Activated naive CD8-positive, alpha-beta T cell treated with anti-CD3 and anti-CD28 coated beads, Interleukin-2, amount 50 U/mL, for 24 hours (primary cell): ENCODE results near the gene MAPK8IP2.
"Not testable (repeated sequence)": the region's sequence is repeated elsewhere in the genome, so short reads cannot be mapped to it uniquely, and the experiment has no call there.

Experiments used
- ATAC-seq: fragments of 150-1000 bp; cut with Tn5 transposase; one replicate; pipeline ENCODE4 v1.10.0; 2021
- DNase-seq: peaks from one replicate; pipeline ENCODE4 v3.0.0; 2021
- H3K27ac Mint-ChIP-seq: one replicate; pipeline ENCODE4 v1.8.0; 2021; ENCODE audit warnings: mild to moderate bottlenecking, mixed read lengths
- H3K27me3 Mint-ChIP-seq: one replicate; pipeline ENCODE4 v1.8.0; 2021; ENCODE audit warnings: mixed read lengths
- H3K36me3 Mint-ChIP-seq: one replicate; pipeline ENCODE4 v1.8.0; 2021; ENCODE audit warnings: low read depth, mixed read lengths
- H3K4me1 Mint-ChIP-seq: one replicate; pipeline ENCODE4 v1.8.0; 2021; ENCODE audit warnings: mixed read lengths
- H3K4me3 Mint-ChIP-seq: one replicate; pipeline ENCODE4 v1.8.0; 2021; ENCODE audit warnings: mild to moderate bottlenecking, moderate library complexity, mixed read lengths
- H3K9me3 Mint-ChIP-seq: one replicate; pipeline ENCODE4 v1.8.0; 2021; ENCODE audit warnings: mixed read lengths

MAPK8IP2 gene

DNA sequence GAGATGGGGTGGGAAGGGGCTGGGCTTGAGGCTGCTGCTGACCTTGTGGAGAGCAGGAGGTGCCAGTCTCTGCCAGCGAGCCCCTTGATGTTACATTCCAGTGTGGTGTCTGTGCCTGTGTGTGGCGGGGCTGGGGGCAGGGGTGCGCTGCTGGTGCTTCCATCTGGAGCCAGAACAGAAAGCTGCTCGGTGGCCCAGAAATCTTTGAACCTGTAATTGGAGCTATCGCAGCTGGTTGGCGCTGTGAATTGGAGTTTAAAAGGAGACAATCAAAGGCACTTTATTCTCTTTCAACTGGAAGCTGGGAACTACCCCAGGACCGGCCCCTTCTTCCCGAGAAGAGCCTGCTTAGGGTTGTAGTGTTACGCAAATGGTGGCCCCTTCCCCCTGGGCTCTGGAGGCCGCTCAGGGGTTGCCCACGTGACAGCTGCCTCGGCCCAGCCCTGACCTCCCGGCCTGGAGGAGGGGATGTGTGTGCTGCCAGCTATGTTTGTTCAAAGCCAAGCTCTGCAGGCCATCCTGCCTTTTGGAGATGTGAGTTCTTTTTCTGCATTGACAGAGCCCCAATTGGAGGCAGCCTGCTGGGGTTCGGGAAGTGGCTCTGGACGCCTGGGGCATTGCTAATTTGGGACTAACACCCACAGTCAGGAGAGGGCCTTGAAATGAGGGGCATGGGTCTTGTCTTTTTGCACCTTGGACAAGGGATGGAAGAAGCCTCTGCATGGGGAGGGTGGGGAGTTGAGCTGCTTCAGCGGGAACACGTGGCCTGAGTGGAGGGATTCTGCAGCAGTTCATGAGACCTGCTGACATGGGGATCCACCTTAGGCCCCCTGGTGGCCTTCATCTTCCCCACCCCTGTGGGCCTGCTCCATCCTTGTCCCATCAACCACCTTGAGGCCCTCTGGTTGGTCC, 41.4 kb downstream of the MAPK8IP2 start:
- no peak overlapping the region for H3K27ac Mint-ChIP-seq
- H3K9me3 Mint-ChIP-seq = no peaks in the 10 kb centered on the region
- no peak overlapping the region for H3K4me3 Mint-ChIP-seq
- peaks cover 19% of the 10 kb centered on the region for H3K27me3 Mint-ChIP-seq
- ATAC-seq (no peak), DNase-seq (no peak)
- no peaks in the 10 kb centered on the region for H3K36me3 Mint-ChIP-seq
- no peaks in the 10 kb centered on the region for H3K4me1 Mint-ChIP-seq

GRCh38 chr22:50643021-50643820, 42.6 kb downstream of the MAPK8IP2 start:
- peaks cover 19% of the 10 kb centered on the region for H3K27me3 Mint-ChIP-seq
- not testable (repeated sequence) for H3K27ac Mint-ChIP-seq, H3K4me3 Mint-ChIP-seq, DNase-seq, H3K4me1 Mint-ChIP-seq, H3K36me3 Mint-ChIP-seq, H3K9me3 Mint-ChIP-seq, ATAC-seq

DNA sequence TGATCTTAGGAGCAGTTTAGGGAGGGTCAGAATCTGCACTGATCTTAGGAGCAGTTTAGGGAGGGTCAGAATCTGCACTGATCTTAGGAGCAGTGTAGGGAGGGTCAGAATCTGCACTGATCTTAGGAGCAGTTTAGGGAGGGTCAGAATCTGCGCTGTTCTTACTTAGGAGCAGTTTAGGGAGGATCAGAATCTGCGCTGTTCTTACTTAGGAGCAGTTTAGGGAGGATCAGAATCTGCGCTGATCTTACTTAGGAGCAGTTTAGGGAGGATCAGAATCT, 43.2 kb downstream of the MAPK8IP2 start:
- not testable (repeated sequence) for H3K4me3 Mint-ChIP-seq, H3K9me3 Mint-ChIP-seq, ATAC-seq, H3K4me1 Mint-ChIP-seq, H3K36me3 Mint-ChIP-seq, H3K27ac Mint-ChIP-seq, DNase-seq
- H3K27me3 Mint-ChIP-seq = peaks cover 19% of the 10 kb centered on the region

- Mint-ChIP-seq H3K4me3 (no peak overlapping the region), H3K27me3 (peaks cover 9% of the 10 kb centered on the region), H3K36me3 (peaks cover 2% of the 10 kb centered on the region), H3K9me3 (no peaks in the 10 kb centered on the region), H3K4me1 (no peaks in the 10 kb centered on the region), H3K27ac (no peak overlapping the region)
- ATAC-seq (no peak), DNase-seq (no peak)
Measured at GRCh38 chr22:50653256-50653655, 52.7 kb downstream of the MAPK8IP2 start.

- not testable (repeated sequence) for H3K4me1 Mint-ChIP-seq, ATAC-seq, H3K27me3 Mint-ChIP-seq, H3K36me3 Mint-ChIP-seq, H3K9me3 Mint-ChIP-seq, DNase-seq, H3K27ac Mint-ChIP-seq, H3K4me3 Mint-ChIP-seq
Measured at GRCh38 chr22:50654664-50655063, 54.1 kb downstream of the MAPK8IP2 start.

DNA sequence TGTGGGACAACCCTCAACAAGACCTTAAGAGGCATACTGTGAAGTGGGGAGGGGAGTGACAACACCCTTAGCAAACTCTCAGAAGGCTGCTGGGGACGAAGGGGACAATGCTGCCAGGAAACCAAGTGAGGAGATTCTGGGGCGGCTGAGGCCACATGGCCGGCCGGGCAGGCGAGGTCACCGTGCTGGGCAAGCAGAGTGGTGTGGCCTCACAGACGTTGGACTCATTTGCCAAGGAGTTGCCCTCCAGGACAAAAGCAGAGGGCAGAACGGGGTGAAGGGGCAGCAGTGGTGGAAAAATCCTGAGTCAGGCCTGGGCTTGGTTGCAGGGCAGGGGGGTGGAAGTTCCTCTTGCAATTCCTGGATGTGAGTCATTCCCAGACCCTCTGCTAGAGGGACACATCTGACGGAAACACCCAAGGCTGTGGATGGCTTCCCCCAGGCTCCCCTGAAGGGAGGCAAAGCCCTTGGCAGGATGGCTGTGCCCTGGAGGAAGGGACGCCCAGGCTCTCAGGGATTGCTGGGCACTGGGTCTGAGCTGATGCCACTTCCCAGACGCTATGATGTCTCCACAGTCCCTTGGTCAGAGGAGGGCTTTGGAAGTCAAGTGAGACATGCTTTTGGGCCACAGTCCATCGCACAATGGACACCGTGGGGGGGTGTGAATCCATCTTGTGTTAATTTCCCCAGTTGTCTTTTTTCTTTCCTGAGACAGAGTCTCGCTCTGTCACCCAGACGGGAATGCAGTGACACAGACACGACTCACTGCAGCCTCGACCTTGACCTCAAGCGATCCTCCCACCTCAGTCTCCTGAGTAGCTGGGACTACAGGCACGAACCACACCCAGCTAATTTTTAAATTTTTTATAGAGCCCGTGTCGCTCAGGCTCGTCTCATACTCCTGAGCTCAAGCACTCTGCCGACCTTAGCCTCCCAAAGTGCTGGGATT, 55.8 kb downstream of the MAPK8IP2 start:
- H3K4me3 Mint-ChIP-seq = no peak overlapping the region
- no peaks in the 10 kb centered on the region for H3K9me3 Mint-ChIP-seq
- no peak for ATAC-seq
- no peaks in the 10 kb centered on the region for H3K4me1 Mint-ChIP-seq
- no peak for DNase-seq
- no peaks in the 10 kb centered on the region for H3K36me3 Mint-ChIP-seq
- H3K27ac Mint-ChIP-seq = no peak overlapping the region
- peaks cover 13% of the 10 kb centered on the region for H3K27me3 Mint-ChIP-seq

GRCh38 chr22:50657925-50658324, 57.3 kb downstream of the MAPK8IP2 start:
- Mint-ChIP-seq H3K4me3 (no peak overlapping the region), H3K9me3 (no peaks in the 10 kb centered on the region), H3K36me3 (no peaks in the 10 kb centered on the region), H3K4me1 (no peaks in the 10 kb centered on the region), H3K27ac (no peak overlapping the region), H3K27me3 (peaks cover 14% of the 10 kb centered on the region)
- ATAC-seq = no peak
- DNase-seq = no peak

GRCh38 chr22:50659711-50660110, 59.1 kb downstream of the MAPK8IP2 start:
- H3K9me3 Mint-ChIP-seq, H3K4me1 Mint-ChIP-seq, H3K27ac Mint-ChIP-seq, ATAC-seq, H3K4me3 Mint-ChIP-seq, DNase-seq, H3K36me3 Mint-ChIP-seq: not testable (repeated sequence)
- peaks cover 14% of the 10 kb centered on the region for H3K27me3 Mint-ChIP-seq

DNA sequence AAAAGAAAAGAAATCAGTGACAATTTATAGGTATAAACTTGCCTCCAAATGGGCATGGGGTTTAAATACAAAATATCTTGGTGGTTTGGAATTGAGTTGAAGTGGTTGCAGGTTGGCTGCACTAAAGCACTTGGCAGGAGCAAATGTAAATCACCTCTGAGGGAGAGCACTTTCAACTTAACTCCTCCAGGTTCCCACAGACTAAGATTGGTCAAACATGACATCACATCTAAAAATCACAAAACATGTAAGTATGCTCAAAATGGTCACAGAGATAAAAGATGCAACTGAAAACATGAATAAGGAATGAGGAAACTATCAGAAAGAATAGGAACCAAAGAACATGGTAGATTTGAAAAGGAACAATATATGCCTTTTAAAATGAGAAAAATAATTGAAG, 59.7 kb downstream of the MAPK8IP2 start:
- ATAC-seq (no peak), DNase-seq (no peak)
- H3K4me1 Mint-ChIP-seq = no peaks in the 10 kb centered on the region
- H3K36me3 Mint-ChIP-seq = no peaks in the 10 kb centered on the region
- no peak overlapping the region for H3K4me3 Mint-ChIP-seq
- H3K27ac Mint-ChIP-seq = no peak overlapping the region
- H3K9me3 Mint-ChIP-seq = no peaks in the 10 kb centered on the region
- peaks cover 13% of the 10 kb centered on the region for H3K27me3 Mint-ChIP-seq
